Panc1 (cell line): Measurements from ENCODE around the gene VAPB. TPM values are rescaled to one million over a fixed set of nuclear protein-coding genes. Genes with fewer than 3 reads are reported as not detected.

ENCODE experiments used
- ATAC-seq: fragments of 200-7000 bp; cut with Tn5 transposase; 2 replicates; pipeline ENCODE4 v1.9.1; 2020; ENCODE audit warnings: mild to moderate bottlenecking, moderate library complexity
- BruUV-seq: library from RNA; stranded (reverse); fragments of 400-500 nt; replicated peaks from 2 replicates; lab custom pipeline; 2021; lab: Mats Ljungman, UMichigan
- CTCF ChIA-PET: fragments of 300-600 bp; sonication (Branson Sonifier 250); formaldehyde crosslinking; loops from one replicate; lab custom pipeline; 2022; ENCODE audit warnings: antibody characterized with exemption; lab: Charles Lee
- POLR2A ChIA-PET: fragments of 300-600 bp; sonication (Branson Sonifier 250); formaldehyde crosslinking; loops from one replicate; lab custom pipeline; 2022; ENCODE audit warnings: antibody characterized with exemption; lab: Charles Lee
- DNase-seq: peaks from one replicate; pipeline ENCODE4 v3.0.0-alpha.2; 2010; ENCODE audit warnings: low read depth, low spot score
- H3K27ac ChIP-seq: 2 replicates; pipeline ENCODE4 v1.5.1; 2011; ENCODE audit warnings: mild to moderate bottlenecking, low read length, inconsistent platforms
- H3K27me3 ChIP-seq: fragments of 200-500 bp; sonication (Bioruptor generic); 2 replicates; pipeline ENCODE4 v1.6.0; 2014; ENCODE audit warnings: low read length, inconsistent platforms; ENCODE audit not compliant: control insufficient read depth, insufficient read depth
- H3K36me3 ChIP-seq: fragments of 200-500 bp; sonication (Bioruptor generic); 2 replicates; pipeline ENCODE4 v1.5.1; 2014; ENCODE audit warnings: inconsistent platforms, mild to moderate bottlenecking, low read length, moderate library complexity; ENCODE audit not compliant: control insufficient read depth, insufficient read depth
- H3K4me1 ChIP-seq: 2 replicates; pipeline ENCODE4 v1.5.1; 2011; ENCODE audit warnings: inconsistent platforms, mild to moderate bottlenecking, low read length, moderate library complexity; ENCODE audit not compliant: control insufficient read depth, insufficient read depth
- H3K4me3 ChIP-seq, 2 experiments: 2 replicates each; pipeline ENCODE4 v1.5.1; 2011 to 2012; ENCODE audit warnings: low read depth in 2 of 2, low read length in 2 of 2, mild to moderate bottlenecking in 2 of 2, inconsistent platforms in 1 of 2, moderate library complexity in 1 of 2
- H3K9me3 ChIP-seq: fragments of 200-500 bp; sonication (Bioruptor generic); 2 replicates; pipeline ENCODE4 v1.5.1; 2014; ENCODE audit warnings: low read depth, mild to moderate bottlenecking, inconsistent platforms, low read length, moderate library complexity; ENCODE audit not compliant: control insufficient read depth, insufficient read depth
- CTCF ChIP-seq: fragments of 450-650 bp; IDR thresholded peaks from 2 replicates; pipeline ENCODE4 v1.5.1; 2017; ENCODE audit warnings: mild to moderate bottlenecking
- POLR2AphosphoS5 ChIP-seq: IDR thresholded peaks from 2 replicates; pipeline ENCODE4 v1.6.1; 2012; ENCODE audit warnings: mild to moderate bottlenecking, low read depth, low read length, moderate library complexity
- REST ChIP-seq, 2 experiments: IDR thresholded peaks; 2 replicates each; pipeline ENCODE4 v1.6.1; 2011 to 2012; ENCODE audit warnings: low read depth in 2 of 2, control low read depth in 1 of 2, low read length in 1 of 2, mild to moderate bottlenecking in 1 of 2, moderate library complexity in 1 of 2; ENCODE audit not compliant: insufficient read depth in 1 of 2
- SIN3A ChIP-seq: IDR thresholded peaks from 2 replicates; pipeline ENCODE4 v1.6.1; 2012; ENCODE audit warnings: low read depth, mild to moderate bottlenecking, low read length, moderate library complexity, borderline replicate concordance; ENCODE audit not compliant: insufficient read depth
- TCF7L2 ChIP-seq: IDR thresholded peaks from 2 replicates; pipeline ENCODE4 v1.6.1; 2011; ENCODE audit warnings: mild to moderate bottlenecking, low read depth, low read length, inconsistent platforms
- in situ Hi-C: cut with HindIII; loops from 2 replicates; pipeline ENCODE4 v1.10.0; 2016; ENCODE audit warnings: low sequenced_read_pairs, low pct_unique_long_range_greater_than_20kb
- intact Hi-C: fragments of 100-400 bp; cut with micrococcal nuclease; formaldehyde crosslinking; loops from one replicate; pipeline ENCODE4 v1.10.0; 2022; ENCODE audit not compliant: unreplicated experiment
- total RNA-seq: library from RNA; stranded (reverse); gene quantifications from one replicate; pipeline ENCODE4 v1.2.1, GENCODE V29; 2021; ENCODE audit not compliant: unreplicated experiment

The VAPB gene
- total RNA-seq, 1 experiment from 2014 or later, result 50.9 TPM

- in situ Hi-C loops, result no loop called here
- no peak for DNase-seq
- CTCF ChIA-PET, result no interaction called here
Measured at GRCh38 chr20:58494923-58495622, 106.0 kb downstream of the VAPB start.

GRCh38 chr20:58495623-58496428 lies 106.8 kb downstream of the VAPB start:
- H3K4me3 ChIP-seq, result no peak overlapping the region
- H3K9me3 ChIP-seq, result no peaks in the 10 kb centered on the region
- no peaks in the 10 kb centered on the region for H3K36me3 ChIP-seq
- no peak for TF ChIP-seq TCF7L2
- TF ChIP-seq POLR2AphosphoS5, result no peak
- TF ChIP-seq REST (IDR thresholded peaks at IDR 0.05; ENCODE audit: insufficient read depth in 1 of 2, low read depth in 2 of 2, low read length in 1 of 2), result no peak
- no peak for TF ChIP-seq SIN3A
- no peak for TF ChIP-seq CTCF
- H3K4me1 ChIP-seq, result no peaks in the 10 kb centered on the region
- DNase-seq, result no peak
- in situ Hi-C loops, result no loop called here
- CTCF ChIA-PET, result no interaction called here
- no TSS peak for BruUV-seq
- no peak for ATAC-seq
- H3K27me3 ChIP-seq, result no peaks in the 10 kb centered on the region
- intact Hi-C loops, result no loop called here
- no peak overlapping the region for H3K27ac ChIP-seq
- POLR2A ChIA-PET, result no interaction called here

More at GRCh38 chr20:58494923-58495622, 106.0 kb downstream of the VAPB start:
- no peak for ATAC-seq
- Histone ChIP-seq H3K4me3 (no peak overlapping the region), H3K27me3 (no peaks in the 10 kb centered on the region), H3K36me3 (no peaks in the 10 kb centered on the region), H3K27ac (no peak overlapping the region), H3K4me1 (no peaks in the 10 kb centered on the region), H3K9me3 (no peaks in the 10 kb centered on the region)
- no peak for TF ChIP-seq TCF7L2
- no TSS peak for BruUV-seq
- POLR2A ChIA-PET, result no interaction called here
- intact Hi-C loops, result no loop called here

GRCh38 chr20:58496429-58496769 lies 107.4 kb downstream of the VAPB start:
- H3K27me3 ChIP-seq, result no peaks in the 10 kb centered on the region
- in situ Hi-C loops, result no loop called here
- ChIA-PET CTCF (no interaction called here), POLR2A (no interaction called here)
- ATAC-seq, result no peak
- H3K27ac ChIP-seq, result no peak overlapping the region
- H3K36me3 ChIP-seq, result no peaks in the 10 kb centered on the region
- intact Hi-C loops, result no loop called here
- H3K4me1 ChIP-seq, result no peaks in the 10 kb centered on the region
- no peak for TF ChIP-seq TCF7L2
- no peak for TF ChIP-seq POLR2AphosphoS5
- TF ChIP-seq SIN3A, result no peak
- TF ChIP-seq REST (IDR thresholded peaks at IDR 0.05; ENCODE audit: insufficient read depth in 1 of 2, low read depth in 2 of 2, low read length in 1 of 2), result no peak
- no peak for TF ChIP-seq CTCF
- no peaks in the 10 kb centered on the region for H3K9me3 ChIP-seq
- no TSS peak for BruUV-seq
- no peak for DNase-seq
- no peak overlapping the region for H3K4me3 ChIP-seq
